HG03457 (cell line): ENCODE data around the gene PTPN23.

ENCODE experiments used
- ATAC-seq: cut with Tn5 transposase; IDR thresholded peaks from one replicate; pipeline ENCODE4 v1.9.1; 2021; ENCODE audit warnings: moderate number of reproducible peaks; ENCODE audit not compliant: unreplicated experiment

PTPN23 gene

DNA sequence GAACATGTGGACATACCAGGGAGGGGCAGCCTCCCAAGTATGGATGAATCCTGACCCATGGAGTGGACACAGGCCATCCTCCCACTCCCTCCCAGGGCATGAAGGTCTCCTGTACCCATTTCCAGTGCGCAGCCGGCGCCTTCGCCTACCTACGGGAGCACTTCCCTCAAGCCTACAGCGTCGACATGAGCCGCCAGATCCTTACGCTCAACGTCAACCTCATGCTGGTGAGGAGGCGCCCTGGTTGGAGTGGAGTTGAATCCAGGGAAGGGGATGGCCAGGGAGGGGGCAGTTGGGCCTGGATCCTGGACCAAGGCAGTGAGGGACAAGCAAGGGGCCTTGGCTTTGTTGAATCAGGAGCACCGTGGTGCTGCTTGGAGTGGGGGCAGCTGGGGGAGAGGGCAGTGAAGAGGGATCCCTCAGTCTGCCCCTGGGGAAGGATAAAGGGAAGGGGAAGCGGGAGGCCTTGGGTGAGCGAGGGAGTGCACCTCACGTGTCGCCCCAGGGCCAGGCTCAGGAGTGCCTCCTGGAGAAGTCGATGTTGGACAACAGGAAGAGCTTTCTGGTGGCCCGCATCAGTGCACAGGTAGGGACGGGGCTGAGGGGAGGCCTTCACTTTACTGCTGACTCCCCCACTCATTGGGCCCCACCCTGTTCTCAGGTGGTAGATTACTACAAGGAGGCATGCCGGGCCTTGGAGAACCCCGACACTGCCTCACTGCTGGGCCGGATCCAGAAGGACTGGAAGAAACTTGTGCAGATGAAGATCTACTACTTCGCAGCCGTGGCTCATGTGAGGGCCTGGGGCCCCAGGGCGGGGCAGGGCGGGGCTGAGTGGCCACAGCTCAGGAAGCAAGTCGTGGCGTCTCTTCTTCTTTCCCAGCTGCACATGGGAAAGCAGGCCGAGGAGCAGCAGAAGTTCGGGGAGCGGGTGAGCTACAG is 25.3 kb downstream of the PTPN23 start:
- no peak for ATAC-seq

DNA sequence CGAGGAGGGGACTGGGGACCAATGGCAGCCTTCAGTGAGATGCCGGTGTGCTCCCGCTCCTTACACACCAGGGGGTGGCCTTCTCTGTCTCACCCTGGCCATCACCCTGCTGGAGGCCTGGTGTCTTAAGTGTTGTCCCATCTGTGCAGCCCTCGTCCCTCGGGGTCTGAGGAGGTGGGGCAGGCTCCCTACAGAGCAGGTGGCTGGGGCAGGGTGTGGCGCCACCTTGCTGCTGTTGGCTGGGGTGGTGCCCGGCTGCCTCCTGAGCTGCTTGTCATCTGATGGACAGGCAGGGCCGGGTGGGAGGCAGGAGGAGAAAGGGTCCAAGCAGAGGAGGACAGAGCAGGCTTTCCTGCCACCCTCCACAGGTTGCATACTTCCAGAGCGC is 25.9 kb downstream of the PTPN23 start:
- no peak for ATAC-seq

GRCh38 chr3:47407237-47407636 is 26.4 kb downstream of the PTPN23 start:
- no peak for ATAC-seq

DNA sequence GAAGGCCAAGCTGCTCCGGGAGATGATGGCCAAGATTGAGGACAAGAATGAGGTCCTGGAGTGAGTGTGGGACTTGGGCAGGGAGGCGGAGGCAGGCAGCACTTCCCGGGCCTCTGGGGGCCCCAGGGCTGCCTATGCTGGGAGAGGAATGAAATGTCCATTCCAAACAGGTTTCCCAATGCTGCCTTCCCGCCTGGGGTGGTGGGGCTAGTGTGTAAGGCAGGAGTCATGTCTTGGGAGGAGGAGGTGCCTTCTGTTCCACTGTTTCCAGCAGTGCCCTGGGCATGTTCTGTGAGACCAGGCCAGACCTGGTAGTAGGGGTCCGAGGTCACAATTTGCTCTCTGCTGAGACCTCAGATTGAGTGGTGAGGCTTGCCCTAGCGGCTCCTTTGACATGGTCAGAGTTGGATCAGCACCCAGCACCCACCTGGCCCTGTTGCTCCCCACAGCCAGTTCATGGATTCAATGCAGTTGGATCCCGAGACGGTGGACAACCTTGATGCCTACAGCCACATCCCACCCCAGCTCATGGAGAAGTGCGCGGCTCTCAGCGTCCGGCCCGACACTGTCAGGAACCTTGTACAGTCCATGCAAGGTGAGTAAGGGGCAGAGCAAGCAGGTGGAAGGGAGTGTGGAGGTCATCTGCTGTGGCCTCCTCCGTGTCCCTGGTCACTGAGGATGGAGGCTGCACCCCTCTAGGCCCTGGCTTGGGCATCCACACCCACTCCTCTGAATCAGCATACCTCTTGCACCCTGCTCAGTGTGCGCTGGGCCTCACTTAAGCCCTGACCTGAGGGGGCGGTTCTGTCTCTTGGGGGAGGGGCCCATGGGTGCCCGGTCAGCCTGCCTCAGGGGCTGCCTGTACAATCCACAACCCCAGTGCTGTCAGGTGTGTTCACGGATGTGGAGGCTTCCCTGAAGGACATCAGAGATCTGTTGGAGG is 27.3 kb downstream of the PTPN23 start:
- ATAC-seq: no peak

- ATAC-seq: no peak
These were observed 28.0 kb downstream of the PTPN23 start for GRCh38 chr3:47408839-47409229.

GRCh38 chr3:47409284-47409683 is 28.5 kb downstream of the PTPN23 start:
- no peak for ATAC-seq

DNA sequence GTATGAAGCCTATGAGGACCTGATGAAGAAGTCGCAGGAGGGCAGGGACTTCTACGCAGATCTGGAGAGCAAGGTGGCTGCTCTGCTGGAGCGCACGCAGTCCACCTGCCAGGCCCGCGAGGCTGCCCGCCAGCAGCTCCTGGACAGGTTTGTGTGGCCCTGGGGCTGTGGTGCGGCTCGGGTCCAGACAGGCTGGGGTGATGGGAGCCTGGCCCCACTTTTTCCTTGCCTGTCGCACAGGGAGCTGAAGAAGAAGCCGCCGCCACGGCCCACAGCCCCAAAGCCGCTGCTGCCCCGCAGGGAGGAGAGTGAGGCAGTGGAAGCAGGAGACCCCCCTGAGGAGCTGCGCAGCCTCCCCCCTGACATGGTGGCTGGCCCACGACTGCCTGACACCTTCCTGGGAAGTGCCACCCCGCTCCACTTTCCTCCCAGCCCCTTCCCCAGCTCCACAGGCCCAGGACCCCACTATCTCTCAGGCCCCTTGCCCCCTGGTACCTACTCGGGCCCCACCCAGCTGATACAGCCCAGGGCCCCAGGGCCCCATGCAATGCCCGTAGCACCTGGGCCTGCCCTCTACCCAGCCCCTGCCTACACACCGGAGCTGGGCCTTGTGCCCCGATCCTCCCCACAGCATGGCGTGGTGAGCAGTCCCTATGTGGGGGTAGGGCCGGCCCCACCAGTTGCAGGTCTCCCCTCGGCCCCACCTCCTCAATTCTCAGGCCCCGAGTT is 29.0 kb downstream of the PTPN23 start:
- ATAC-seq: no peak

GRCh38 chr3:47410417-47410720 is 29.5 kb downstream of the PTPN23 start:
- ATAC-seq: no peak

DNA sequence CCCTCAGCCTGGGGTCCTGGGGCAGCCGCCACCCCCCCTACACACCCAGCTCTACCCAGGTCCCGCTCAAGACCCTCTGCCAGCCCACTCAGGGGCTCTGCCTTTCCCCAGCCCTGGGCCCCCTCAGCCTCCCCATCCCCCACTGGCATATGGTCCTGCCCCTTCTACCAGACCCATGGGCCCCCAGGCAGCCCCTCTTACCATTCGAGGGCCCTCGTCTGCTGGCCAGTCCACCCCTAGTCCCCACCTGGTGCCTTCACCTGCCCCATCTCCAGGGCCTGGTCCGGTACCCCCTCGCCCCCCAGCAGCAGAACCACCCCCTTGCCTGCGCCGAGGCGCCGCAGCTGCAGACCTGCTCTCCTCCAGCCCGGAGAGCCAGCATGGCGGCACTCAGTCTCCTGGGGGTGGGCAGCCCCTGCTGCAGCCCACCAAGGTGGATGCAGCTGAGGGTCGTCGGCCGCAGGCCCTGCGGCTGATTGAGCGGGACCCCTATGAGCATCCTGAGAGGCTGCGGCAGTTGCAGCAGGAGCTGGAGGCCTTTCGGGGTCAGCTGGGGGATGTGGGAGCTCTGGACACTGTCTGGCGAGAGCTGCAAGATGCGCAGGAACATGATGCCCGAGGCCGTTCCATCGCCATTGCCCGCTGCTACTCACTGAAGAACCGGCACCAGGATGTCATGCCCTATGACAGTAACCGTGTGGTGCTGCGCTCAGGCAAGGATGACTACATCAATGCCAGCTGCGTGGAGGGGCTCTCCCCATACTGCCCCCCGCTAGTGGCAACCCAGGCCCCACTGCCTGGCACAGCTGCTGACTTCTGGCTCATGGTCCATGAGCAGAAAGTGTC is 30.2 kb downstream of the PTPN23 start:
- ATAC-seq: no peak

DNA sequence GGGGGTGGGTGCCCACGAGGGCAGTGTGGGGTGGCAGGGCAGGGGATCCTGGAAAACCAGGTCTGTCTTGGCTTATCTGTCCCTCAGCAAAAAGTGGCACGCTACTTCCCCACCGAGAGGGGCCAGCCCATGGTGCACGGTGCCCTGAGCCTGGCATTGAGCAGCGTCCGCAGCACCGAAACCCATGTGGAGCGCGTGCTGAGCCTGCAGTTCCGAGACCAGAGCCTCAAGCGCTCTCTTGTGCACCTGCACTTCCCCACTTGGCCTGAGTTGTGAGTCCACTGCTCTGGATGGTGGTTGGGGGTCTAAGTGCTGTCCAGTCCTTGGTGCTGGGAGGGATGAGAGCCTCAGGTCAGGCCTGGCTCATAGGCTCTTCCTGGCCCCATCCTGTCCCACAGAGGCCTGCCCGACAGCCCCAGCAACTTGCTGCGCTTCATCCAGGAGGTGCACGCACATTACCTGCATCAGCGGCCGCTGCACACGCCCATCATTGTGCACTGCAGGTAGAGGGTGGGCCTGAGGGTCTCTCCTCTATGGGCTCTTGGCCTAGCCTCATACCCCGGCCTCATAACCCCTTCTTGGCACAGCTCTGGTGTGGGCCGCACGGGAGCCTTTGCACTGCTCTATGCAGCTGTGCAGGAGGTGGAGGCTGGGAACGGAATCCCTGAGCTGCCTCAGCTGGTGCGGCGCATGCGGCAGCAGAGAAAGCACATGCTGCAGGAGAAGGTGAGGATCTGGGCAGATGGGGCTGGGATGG is 31.1 kb downstream of the PTPN23 start:
- no peak for ATAC-seq

DNA sequence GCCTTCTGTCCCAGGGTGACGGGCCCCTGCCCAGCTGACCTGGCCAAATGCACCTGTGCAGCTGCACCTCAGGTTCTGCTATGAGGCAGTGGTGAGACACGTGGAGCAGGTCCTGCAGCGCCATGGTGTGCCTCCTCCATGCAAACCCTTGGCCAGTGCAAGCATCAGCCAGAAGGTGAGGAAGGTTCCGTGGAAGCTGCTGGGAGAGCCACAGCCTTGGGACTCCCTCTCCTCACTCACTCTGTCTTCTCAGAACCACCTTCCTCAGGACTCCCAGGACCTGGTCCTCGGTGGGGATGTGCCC is 31.6 kb downstream of the PTPN23 start:
- ATAC-seq: no peak

DNA sequence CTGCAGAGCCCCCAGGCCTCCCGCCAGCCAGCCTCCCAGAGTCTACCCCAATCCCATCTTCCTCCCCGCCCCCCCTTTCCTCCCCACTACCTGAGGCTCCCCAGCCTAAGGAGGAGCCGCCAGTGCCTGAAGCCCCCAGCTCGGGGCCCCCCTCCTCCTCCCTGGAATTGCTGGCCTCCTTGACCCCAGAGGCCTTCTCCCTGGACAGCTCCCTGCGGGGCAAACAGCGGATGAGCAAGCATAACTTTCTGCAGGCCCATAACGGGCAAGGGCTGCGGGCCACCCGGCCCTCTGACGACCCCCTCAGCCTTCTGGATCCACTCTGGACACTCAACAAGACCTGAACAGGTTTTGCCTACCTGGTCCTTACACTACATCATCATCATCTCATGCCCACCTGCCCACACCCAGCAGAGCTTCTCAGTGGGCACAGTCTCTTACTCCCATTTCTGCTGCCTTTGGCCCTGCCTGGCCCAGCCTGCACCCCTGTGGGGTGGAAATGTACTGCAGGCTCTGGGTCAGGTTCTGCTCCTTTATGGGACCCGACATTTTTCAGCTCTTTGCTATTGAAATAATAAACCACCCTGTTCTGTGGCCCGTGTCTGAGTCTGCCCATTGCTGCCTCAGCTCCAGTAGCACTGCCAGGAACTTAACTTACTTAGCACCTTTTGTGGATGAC is 32.2 kb downstream of the PTPN23 start:
- ATAC-seq: no peak

- no peak for ATAC-seq
These were observed 32.9 kb downstream of the PTPN23 start for GRCh38 chr3:47413751-47414150.

GRCh38 chr3:47414161-47414564 is 33.3 kb downstream of the PTPN23 start:
- no peak for ATAC-seq

GRCh38 chr3:47414666-47415587 is 34.1 kb downstream of the PTPN23 start:
- no peak for ATAC-seq

- ATAC-seq: no peak
These were observed 35.2 kb downstream of the PTPN23 start for GRCh38 chr3:47416041-47416440.

DNA sequence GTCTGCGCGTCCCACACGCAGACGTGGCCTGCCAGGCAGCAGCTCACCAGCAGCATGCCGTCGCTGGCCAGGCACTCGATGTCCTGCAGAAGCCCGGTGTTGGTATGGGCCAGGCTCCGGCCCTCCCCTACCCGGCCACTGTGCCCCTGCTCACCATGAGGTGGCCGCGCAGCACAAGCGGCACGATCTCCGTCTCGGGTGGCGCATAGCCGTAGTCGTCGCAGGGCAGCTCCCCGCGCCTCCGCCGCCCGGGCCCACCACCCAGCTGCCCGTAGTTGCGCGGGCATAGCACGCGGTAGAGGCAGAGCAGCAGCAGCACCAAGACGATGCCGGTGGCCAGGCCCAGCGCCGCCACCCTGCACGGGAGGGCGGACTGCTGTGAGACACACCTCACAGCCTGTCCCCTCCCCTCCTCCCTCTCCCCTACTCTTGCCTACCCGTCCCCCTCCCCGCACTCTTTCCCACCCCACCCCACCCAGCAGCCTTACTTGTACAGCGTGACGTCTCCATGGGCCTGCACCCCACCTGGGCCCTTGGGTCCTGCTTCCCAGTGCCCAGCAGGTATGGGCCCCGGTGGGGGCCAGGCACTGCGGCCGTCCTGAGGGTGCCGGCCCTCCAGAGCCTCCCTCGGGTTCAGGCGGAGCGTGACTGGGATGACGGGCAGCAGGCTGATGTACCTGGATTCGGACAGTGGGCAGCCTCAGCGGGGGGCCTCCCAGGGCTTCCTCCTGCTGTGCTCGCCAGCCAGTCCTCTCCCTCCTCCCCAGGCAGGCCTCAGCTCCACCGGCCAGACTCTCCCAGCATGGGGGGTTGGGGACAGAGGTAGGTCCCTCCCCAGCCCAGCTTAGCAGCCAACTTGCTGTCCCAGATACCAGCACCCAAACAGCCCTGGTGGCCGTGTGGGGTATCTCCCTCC is 37.6 kb downstream of the PTPN23 start:
- no peak for ATAC-seq
